GM19035 (cell line): ENCODE results near the gene SRC.

Experiments used
- ATAC-seq: cut with Tn5 transposase; IDR thresholded peaks from one replicate; pipeline ENCODE4 v1.9.1; 2021; ENCODE audit not compliant: unreplicated experiment

The SRC gene

DNA sequence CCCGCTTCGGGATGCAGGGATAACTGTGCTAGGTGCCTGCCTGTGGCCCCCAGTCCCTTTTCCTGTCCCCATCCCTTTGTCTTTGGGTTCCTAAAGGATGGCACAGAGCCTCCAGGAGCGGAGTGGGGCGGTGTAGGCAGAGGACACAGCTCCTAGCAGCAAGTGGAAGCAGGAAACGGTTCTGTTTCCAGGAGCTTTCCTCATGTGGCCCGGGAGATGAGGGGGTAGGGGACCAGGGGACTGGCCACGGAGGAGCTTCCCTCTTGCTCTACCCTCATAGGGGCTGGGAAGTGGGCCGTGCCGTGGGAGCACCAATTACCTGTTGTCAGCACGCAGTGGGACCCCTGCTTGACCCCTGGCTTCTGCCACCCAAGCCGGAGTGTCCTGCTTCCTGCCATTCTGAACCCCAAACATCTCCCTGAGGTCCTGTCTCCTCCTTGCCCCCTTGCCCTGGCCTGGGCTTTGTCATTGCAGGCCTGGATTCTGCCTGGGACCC is 76.9 kb downstream of the SRC start:
- no peak for ATAC-seq

- ATAC-seq = no peak
Measured at GRCh38 chr20:37423545-37423944, 77.6 kb downstream of the SRC start.

DNA sequence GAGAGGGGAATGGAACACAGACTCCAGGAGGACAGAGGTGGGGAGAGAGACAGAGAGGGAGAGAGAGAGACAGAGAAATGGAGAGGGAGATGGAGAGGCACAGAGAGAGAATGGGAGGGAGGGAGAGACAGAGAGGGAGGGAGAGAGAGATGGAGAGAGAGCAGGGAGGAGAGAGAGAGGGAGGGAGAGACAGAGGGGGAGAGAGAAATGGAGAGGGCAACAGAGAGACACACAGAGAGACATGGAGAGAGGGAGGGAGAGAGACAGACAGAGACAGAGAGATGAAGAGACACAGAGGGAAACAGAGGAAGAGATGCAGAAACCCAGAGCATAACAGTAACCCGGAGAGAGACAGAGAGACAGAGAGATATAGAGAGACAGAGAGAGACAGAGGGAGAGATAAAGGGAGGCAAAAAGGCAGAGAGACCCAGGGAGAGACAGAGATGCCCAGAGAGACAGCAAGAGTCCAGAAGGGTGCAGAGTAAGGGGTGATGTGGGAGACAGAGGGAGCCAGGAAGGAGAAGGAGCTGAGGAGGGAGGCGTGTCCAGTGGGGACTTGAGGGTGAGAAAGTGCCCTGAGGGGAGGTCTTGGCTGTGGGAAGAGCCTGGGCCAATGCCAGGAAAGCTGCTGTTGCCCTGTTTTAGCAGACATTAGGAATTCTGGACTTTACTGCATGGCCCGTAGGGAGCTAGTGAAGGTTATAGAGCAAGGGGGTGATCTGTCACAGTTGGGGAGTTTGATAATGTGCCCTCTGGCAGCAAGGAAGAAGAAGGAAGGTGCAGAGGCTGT is 78.3 kb downstream of the SRC start:
- no peak for ATAC-seq

DNA sequence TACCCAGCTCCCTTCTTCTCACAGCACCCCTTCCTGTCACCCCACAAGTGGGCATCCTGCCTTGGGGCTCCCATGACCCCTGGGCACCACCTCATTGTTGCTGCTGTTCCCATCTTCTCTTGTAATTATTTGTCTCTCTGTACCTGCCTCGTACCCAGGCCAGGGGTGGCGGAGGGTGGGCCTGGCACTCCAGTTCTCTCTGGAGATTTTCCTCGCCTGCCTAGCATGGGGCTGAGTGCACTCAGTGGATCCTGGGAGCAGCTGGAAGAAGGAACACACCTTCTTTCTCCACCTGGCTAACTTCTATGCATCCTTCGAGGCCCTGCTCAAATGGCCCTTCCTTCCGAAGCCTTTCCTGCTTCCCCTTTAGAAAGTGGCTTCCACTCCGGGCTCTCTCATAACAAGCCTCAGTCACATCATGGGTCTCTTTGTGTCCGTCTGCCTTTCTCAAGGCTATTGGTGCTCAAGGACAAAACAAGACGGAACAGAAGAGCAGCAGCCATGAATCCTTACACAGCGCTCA is 79.2 kb downstream of the SRC start:
- no peak for ATAC-seq

GRCh38 chr20:37426106-37426505 is 80.2 kb downstream of the SRC start:
- ATAC-seq = no peak

DNA sequence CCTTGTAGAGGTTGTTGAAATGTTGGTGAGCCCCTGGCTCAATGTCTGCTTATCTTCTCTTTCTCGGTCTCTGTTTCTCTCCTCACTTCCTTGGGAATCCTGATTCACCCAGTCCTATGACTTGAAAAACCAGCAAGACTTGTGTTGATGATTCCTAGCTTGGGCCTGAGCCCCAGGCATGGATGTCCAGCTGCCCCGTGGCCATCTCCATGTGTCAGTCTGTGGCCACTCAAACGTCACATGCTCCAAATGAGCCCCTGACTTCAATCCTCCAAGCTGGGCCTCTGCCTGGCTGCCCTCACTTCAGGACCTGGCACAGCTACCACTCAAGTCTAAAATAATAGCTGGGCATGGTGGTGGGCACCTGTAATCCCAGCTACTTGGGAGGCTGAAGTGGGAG is 81.0 kb downstream of the SRC start:
- ATAC-seq = no peak

DNA sequence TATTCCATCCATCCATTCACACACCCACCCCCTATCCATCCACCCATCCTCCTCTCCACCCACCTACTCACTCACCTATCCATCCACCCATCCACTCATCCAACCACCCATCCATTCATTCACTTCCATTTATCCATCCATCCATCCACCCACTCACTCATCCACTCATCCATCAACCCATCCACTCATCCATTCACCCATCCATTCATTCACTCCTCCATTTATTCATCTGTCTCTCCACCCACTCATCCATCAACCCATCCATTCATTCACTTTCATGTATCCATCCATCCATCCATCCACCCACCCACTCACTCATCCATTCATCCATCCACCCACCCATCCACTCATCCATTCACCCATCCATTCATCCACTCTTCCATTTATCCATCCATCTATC is 84.1 kb downstream of the SRC start:
- ATAC-seq = no peak

DNA sequence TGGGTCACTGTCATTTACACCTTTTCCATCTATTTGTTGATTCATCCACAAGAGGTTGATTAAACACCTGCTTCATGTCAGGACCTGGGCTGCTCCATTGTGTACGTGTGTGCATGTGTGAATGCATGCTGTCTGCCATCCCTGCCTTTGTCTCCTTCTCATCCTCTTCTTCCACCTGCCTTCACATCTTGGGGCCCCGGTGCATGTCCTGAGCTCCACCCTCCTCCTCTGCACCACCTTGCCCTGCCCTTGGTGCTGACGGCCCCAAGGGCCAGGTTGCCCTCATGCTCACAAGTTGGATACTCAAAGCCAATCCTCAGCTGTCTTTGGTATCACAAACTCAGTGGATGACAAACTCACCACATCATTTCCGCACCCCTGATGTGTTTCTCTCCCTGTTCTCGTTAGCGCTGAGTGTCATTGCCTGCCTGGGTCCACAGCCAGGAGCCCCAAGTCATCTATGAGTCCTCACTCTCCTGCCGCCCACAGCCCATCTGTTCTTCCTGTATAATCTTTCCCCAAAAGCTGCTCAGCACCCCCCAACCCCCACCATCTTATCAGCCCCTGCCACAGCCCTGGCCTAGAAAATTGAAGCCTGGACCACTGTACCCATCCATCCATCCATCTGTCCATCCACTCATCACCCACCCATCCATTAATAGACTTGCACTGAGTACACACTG is 85.0 kb downstream of the SRC start:
- no peak for ATAC-seq

DNA sequence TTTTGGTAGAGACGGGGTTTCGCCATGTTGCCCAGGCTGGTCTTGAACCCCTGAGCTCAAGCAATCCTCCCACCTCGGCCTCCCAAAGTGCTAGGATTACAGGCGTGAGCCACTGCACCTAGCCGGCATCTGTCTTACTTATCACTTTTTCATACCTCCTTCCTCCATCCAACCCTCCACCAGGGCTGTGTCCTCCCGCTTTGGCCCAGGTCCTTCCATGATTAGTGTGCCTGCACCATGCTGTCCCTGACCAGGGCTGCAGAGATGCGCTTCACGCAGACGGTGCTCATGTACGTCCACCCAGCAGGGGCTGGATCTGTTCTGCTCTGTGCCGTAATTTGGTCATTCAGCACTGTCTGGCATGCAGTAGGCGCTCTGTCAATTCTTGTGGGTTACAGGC is 85.8 kb downstream of the SRC start:
- ATAC-seq = no peak

DNA sequence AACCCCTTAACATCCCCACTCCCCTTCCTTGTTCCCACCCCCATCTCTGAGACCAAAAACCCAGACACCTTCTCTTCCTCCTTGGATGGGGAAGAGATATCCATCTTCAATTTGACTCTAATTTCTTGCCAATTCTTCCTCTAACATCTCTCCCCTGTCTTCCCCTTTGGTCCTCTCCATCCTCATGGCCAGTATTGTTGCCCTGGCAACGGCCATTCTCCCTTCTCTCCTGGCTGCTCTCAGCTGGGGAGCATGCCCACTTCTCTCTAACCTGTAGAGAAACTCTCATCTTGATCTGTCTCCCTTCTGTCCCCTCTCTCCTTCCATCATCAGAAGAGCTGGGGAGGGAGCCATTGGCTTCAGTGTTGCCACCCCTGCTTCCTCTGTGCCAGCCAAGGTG is 86.7 kb downstream of the SRC start:
- ATAC-seq = no peak

DNA sequence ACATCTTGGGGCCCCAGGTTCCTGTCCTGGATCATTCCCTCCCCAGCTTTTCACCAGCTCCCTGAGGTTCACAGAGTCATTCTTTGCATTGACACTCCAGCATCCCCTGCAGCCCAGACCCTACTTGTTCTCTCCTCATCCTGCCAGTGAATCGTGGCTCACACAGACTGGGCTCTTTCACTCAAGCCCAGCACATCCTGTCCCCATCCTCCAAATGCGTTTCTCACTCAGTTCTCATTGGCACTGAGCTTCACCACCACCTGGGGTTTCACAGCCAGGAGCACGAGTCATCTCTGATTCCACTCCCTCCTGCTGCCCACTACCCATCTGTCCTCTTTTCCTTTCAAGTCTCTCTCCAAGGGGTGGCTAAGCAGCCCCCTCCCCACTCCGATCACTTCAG is 89.7 kb downstream of the SRC start:
- no peak for ATAC-seq

GRCh38 chr20:37436527-37437186 is 90.7 kb downstream of the SRC start:
- ATAC-seq = no peak

DNA sequence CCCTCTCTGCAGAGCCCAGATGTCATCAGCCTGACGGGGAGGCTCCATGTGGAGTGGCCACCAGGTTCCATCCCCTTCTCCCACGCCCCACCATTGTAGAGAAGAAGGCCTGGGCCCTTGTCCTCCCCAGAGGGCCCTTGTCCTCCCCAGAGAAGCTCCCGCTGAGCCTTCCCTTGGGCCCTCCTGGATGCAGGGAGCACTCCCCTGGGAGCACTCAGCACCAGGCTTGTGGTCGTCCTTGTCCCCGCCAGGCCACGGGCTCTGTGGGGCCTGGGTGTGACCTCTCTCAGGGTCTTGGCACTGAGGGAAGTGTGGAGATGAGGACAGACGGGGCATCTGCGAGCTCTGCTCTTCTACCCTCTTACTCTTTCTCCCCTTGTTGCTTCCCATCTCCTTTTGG is 91.7 kb downstream of the SRC start:
- ATAC-seq = no peak

DNA sequence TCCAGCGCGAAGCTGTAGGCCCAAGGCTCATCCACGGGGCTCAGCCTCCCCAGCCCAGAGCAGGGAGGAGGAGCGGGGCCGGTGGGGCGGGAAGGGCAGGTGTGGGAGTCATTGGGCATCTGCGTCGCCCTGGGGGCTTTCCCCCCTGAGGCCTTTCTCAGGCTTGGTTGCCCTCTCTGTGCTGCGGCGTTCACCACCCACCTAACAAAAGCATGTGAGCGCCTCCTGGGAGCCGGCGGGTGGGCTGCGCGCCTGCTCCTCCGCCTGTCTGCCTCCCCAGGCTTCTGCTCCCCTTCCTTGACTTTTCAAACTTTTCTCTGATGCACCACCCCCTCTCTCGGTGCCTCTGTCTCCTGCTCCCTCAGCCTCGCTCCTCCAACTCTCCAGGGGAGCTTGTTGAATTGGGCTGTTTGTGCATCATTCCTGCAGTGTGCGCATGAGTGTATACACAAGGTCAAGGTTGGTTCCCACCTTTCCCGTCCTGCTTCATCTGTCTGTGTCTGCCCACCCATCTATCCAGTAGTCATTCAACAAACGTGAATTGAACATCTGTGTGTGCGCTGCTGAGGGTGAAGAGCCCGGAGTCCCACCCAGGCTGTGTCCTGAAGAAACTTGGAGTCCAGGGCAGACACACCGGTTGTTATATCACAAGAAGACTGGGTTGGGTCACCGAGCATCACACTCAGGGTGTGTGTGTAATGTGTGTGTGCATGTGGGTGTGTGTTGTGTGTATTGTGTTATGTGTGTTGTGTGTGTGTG is 92.7 kb downstream of the SRC start:
- ATAC-seq = no peak

GRCh38 chr20:37439223-37439933 is 93.4 kb downstream of the SRC start:
- no peak for ATAC-seq

GRCh38 chr20:37441023-37441422 is 95.1 kb downstream of the SRC start:
- no peak for ATAC-seq

- no peak for ATAC-seq
Measured at GRCh38 chr20:37442547-37442946, 96.6 kb downstream of the SRC start.

GRCh38 chr20:37442986-37443385 is 97.0 kb downstream of the SRC start:
- no peak for ATAC-seq

DNA sequence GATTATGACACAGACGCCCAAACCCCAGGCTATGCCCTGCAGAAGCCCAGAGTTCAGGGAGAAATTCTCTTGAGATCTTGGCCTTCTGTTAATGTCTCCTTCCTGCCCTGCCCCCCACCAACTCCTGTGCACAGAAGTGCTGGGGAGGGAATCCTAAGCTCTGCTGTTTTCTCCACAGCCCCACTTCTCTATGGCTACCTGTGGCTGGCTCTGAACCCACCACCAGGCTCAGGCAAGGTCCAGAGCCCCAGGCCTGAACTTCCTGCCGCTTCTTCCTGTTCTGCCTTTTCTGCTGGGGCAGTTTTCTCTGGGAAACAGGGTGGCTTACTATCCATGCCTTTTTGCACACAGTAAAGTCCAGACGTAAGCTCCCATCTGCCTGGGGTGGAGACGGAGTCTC is 97.7 kb downstream of the SRC start:
- ATAC-seq = no peak

DNA sequence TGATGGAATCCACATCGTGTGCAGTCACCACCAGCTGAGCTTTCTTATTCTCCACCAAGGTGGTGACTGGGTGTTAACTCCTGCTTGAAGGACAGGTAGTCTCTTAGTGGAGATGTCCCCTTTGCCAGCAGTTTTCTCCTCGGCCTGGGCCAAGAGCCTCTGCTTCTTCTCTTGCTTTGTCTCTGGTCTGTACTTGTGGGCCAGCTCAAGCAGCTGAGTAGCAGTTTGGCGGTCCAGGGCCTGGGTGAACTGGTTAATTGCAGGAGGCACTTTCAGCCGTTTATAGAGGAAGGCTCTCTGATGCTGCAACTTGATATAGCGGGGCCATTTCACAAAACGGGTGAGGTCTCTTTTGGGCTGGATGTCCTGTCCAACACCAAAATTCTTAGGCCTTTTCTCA is 99.1 kb downstream of the SRC start:
- no peak for ATAC-seq
